ENCODE measurements around the gene LRMDA.

DNA sequence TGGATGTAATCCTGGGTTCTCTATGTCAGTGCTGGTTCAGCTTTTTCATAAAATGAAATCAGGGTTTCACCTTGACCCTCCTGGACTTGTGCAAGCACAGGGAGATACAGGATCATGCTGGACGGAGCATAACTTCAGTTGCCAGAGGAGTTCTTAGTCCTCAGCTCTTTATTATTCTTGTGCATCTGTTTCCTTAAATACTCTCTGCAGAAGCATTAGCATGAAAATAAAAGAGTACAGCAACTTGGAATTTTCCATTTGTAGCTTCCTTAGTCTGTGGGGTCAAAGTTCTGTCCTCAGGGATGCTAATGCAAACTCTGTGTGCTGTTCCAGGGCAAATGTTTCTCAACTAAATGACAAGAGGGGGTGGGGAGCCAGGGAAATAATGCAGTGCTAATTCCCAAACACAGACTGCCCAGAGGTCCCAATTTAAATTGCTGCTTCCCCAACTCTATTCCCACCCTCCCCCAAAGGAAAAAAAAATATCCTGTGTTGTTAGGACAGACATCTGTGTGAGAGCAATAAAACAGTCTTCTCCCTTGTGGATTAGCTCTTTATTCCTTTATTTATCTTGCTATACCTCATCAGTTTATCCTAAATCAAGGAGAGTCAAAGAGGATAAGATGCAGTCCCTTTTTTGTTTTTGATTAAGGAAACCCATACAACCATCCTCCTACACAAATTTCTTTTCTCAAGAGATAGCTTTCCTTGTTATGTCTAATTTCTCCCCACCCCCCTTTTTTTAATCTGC lies 905.0 kb downstream of the LRMDA start:
- TF ChIP-seq CTCF (conservative IDR thresholded peaks at IDR 0.05; ENCODE audit: low read depth, low read length) (no peak), EZH2phosphoT487 (IDR thresholded peaks at IDR 0.05; ENCODE audit: borderline replicate concordance, low read length) (no peak), EZH2 (IDR thresholded peaks at IDR 0.05; ENCODE audit: low read length, unreplicated experiment) (no peak)
